IPS-20b (cell line): ENCODE data around the gene CFAP210.
"Not testable (repeated sequence)": the region's sequence is repeated elsewhere in the genome, so short reads cannot be mapped to it uniquely, and the experiment has no call there.

Experiments used
- H3K27ac ChIP-seq: one replicate; pipeline ENCODE4 v1.5.1; 2013; ENCODE audit warnings: low read length
- H3K27me3 ChIP-seq: 2 replicates; pipeline ENCODE4 v1.6.1; 2013; ENCODE audit warnings: mild to moderate bottlenecking, low read length, inconsistent platforms; ENCODE audit not compliant: insufficient read depth
- H3K36me3 ChIP-seq: 2 replicates; pipeline ENCODE4 v1.6.1; 2013; ENCODE audit warnings: low read depth, mild to moderate bottlenecking, inconsistent platforms, low read length, moderate library complexity; ENCODE audit not compliant: insufficient read depth
- H3K4me1 ChIP-seq: 2 replicates; pipeline ENCODE4 v1.6.1; 2013; ENCODE audit warnings: mild to moderate bottlenecking, control low read depth, inconsistent platforms, low read length, moderate library complexity; ENCODE audit not compliant: insufficient read depth
- H3K4me3 ChIP-seq: 2 replicates; pipeline ENCODE4 v1.5.1; 2013; ENCODE audit warnings: mild to moderate bottlenecking, low read length, inconsistent platforms
- H3K9ac ChIP-seq: 2 replicates; pipeline ENCODE4 v1.6.1; 2013; ENCODE audit warnings: low read depth, mild to moderate bottlenecking, inconsistent platforms, low read length, moderate library complexity
- H3K9me3 ChIP-seq: 2 replicates; pipeline ENCODE4 v1.6.1; 2013; ENCODE audit warnings: mild to moderate bottlenecking, low read depth, low read length, inconsistent platforms; ENCODE audit not compliant: insufficient read depth

The CFAP210 gene

GRCh38 chr2:169644173-169644572, 50.0 kb downstream of the CFAP210 start:
- Histone ChIP-seq H3K36me3 (no peaks in the 10 kb centered on the region), H3K27me3 (no peaks in the 10 kb centered on the region), H3K27ac (no peak overlapping the region), H3K9me3 (no peaks in the 10 kb centered on the region), H3K9ac (no peak overlapping the region), H3K4me1 (no peaks in the 10 kb centered on the region), H3K4me3 (no peak overlapping the region)

DNA sequence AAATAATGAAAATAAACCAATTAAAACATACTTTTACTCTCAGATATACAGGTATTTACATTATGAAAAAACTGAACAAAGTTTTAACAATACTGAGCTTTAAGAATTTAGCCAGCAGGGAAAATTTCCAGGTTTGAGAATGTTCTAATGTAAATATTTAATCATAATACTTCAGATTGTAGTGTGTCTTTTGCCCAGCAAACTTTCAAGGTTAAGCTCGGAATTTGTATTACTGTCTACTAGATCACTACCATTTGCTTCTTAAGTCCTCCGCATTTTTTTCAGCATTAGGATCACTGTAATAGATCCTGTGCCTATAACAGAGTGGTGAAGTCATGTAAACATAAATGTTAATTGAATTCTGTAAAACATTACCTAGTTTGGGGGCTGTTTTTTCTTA, 52.7 kb downstream of the CFAP210 start:
- Histone ChIP-seq H3K4me1 (no peaks in the 10 kb centered on the region), H3K27me3 (no peaks in the 10 kb centered on the region), H3K9ac (no peak overlapping the region), H3K9me3 (no peaks in the 10 kb centered on the region), H3K27ac (no peak overlapping the region), H3K4me3 (no peak overlapping the region), H3K36me3 (peaks cover 23% of the 10 kb centered on the region)

- H3K27ac ChIP-seq = no peak overlapping the region
- no peak overlapping the region for H3K9ac ChIP-seq
- H3K9me3 ChIP-seq = no peaks in the 10 kb centered on the region
- H3K27me3 ChIP-seq = no peaks in the 10 kb centered on the region
- H3K4me3 ChIP-seq = no peak overlapping the region
- peaks cover 37% of the 10 kb centered on the region for H3K36me3 ChIP-seq
- no peaks in the 10 kb centered on the region for H3K4me1 ChIP-seq
These were observed 54.1 kb downstream of the CFAP210 start for GRCh38 chr2:169640104-169640503.

DNA sequence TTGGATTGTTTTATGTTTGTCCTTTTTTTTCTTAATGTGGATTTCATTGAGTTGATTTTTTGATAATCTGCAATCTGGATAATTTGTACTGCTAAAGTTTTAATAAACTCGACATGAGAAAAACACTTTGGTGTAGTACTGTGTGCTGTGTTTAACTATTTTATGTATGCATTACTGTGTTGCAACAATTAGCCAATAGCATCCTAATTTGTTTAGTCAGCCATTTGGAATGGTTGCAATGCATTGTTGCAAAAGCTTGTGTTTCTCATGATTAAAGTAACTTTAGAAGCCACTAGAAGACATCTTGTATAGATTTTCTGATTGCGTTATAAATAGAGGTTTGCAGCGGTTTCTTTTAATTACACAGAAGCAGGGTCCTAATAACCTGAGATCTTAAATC, 56.6 kb downstream of the CFAP210 start:
- Histone ChIP-seq H3K4me1 (no peaks in the 10 kb centered on the region), H3K9me3 (no peaks in the 10 kb centered on the region), H3K27me3 (no peaks in the 10 kb centered on the region), H3K4me3 (no peak overlapping the region), H3K36me3 (peaks cover 61% of the 10 kb centered on the region), H3K9ac (no peak overlapping the region), H3K27ac (no peak overlapping the region)

DNA sequence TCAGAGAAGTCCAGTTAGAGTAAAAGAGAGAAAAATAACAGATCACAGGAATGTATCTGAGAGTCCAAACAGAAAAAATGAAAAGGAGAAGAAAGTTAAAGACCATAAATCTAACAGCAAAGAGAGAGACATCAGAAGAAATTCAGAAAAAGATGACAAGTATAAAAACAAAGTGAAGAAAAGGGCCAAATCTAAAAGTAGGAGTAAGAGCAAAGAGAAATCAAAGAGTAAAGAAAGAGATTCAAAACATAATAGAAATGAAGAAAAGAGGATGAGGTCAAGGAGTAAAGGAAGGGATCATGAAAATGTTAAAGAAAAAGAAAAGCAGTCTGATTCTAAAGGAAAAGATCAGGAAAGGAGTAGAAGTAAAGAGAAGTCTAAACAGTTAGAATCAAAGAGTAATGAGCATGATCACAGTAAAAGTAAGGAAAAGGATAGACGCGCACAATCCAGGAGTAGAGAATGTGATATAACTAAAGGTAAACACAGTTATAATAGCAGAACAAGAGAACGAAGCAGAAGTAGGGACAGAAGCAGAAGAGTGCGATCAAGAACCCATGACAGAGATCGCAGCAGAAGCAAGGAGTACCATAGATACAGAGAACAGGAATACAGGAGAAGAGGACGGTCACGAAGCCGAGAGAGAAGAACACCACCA, 57.6 kb downstream of the CFAP210 start:
- no peak overlapping the region for H3K27ac ChIP-seq
- no peaks in the 10 kb centered on the region for H3K9me3 ChIP-seq
- H3K4me3 ChIP-seq = no peak overlapping the region
- H3K27me3 ChIP-seq = no peaks in the 10 kb centered on the region
- peaks cover 68% of the 10 kb centered on the region for H3K36me3 ChIP-seq
- H3K4me1 ChIP-seq = no peaks in the 10 kb centered on the region
- no peak overlapping the region for H3K9ac ChIP-seq

GRCh38 chr2:169625781-169626180, 68.4 kb downstream of the CFAP210 start:
- H3K36me3 ChIP-seq = peaks cover 60% of the 10 kb centered on the region
- H3K9me3 ChIP-seq = no peaks in the 10 kb centered on the region
- H3K4me1 ChIP-seq = no peaks in the 10 kb centered on the region
- no peak overlapping the region for H3K4me3 ChIP-seq
- H3K27me3 ChIP-seq = no peaks in the 10 kb centered on the region
- H3K27ac ChIP-seq = no peak overlapping the region
- H3K9ac ChIP-seq = no peak overlapping the region

GRCh38 chr2:169623235-169623634, 71.0 kb downstream of the CFAP210 start:
- Histone ChIP-seq H3K27me3 (no peaks in the 10 kb centered on the region), H3K9me3 (no peaks in the 10 kb centered on the region), H3K9ac (no peak overlapping the region), H3K4me3 (no peak overlapping the region), H3K27ac (no peak overlapping the region), H3K4me1 (no peaks in the 10 kb centered on the region), H3K36me3 (peaks cover 67% of the 10 kb centered on the region)

DNA sequence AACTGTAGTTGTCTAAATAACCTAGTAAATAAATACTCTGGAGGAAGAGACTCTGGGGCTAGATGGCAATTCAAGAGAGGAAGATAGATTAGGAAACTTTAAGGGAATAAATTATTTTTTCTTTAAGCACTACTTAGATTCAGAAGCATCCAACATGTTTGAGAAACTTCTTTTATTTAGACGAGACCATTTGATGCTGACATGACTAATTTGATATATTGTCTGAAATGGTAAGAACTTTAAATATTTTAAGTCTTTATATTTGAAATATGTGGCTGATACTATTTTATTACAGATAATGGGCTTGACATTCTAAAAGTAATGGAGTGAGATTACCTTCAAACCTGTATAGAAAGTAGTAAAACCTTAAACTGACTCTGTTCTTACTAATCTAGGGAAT, 73.7 kb downstream of the CFAP210 start:
- H3K36me3 ChIP-seq = peaks cover 72% of the 10 kb centered on the region
- no peaks in the 10 kb centered on the region for H3K4me1 ChIP-seq
- no peaks in the 10 kb centered on the region for H3K9me3 ChIP-seq
- no peak overlapping the region for H3K4me3 ChIP-seq
- no peak overlapping the region for H3K9ac ChIP-seq
- H3K27ac ChIP-seq = no peak overlapping the region
- no peaks in the 10 kb centered on the region for H3K27me3 ChIP-seq

GRCh38 chr2:169619946-169620345, 74.3 kb downstream of the CFAP210 start:
- Histone ChIP-seq H3K36me3 (peaks cover 72% of the 10 kb centered on the region), H3K27ac (no peak overlapping the region), H3K27me3 (no peaks in the 10 kb centered on the region), H3K4me3 (no peak overlapping the region), H3K4me1 (no peaks in the 10 kb centered on the region), H3K9me3 (no peaks in the 10 kb centered on the region), H3K9ac (no peak overlapping the region)

GRCh38 chr2:169615982-169616381, 78.2 kb downstream of the CFAP210 start:
- H3K4me3 ChIP-seq, H3K27me3 ChIP-seq, H3K27ac ChIP-seq, H3K9ac ChIP-seq, H3K9me3 ChIP-seq, H3K4me1 ChIP-seq: not testable (repeated sequence)
- H3K36me3 ChIP-seq = peaks cover 78% of the 10 kb centered on the region

DNA sequence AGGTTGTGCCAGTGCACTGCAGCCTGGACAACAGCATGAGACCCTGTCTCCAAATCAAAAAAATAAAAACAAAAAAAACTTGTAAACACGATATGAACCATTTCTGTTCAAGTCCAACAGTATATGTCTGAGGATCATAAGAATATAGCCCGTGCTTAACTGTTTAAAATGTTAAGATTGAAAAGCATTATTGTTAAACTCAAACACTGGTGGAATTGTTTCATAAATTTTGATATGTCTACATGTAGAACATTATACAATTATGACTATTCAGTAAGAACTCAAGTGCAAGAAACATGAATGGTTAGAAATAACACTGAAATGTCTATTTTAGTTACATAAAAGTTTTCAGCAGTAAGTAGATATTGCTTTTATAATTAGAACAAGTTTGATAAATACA, 80.3 kb downstream of the CFAP210 start:
- H3K27ac ChIP-seq = no peak overlapping the region
- no peaks in the 10 kb centered on the region for H3K9me3 ChIP-seq
- no peaks in the 10 kb centered on the region for H3K4me1 ChIP-seq
- peaks cover 85% of the 10 kb centered on the region for H3K36me3 ChIP-seq
- H3K27me3 ChIP-seq = no peaks in the 10 kb centered on the region
- H3K9ac ChIP-seq = no peak overlapping the region
- H3K4me3 ChIP-seq = no peak overlapping the region

GRCh38 chr2:169609264-169609663, 84.9 kb downstream of the CFAP210 start:
- H3K36me3 ChIP-seq = peaks cover 88% of the 10 kb centered on the region
- H3K4me1 ChIP-seq = no peaks in the 10 kb centered on the region
- no peak overlapping the region for H3K27ac ChIP-seq
- no peak overlapping the region for H3K4me3 ChIP-seq
- H3K9ac ChIP-seq = no peak overlapping the region
- no peaks in the 10 kb centered on the region for H3K9me3 ChIP-seq
- no peaks in the 10 kb centered on the region for H3K27me3 ChIP-seq
